Sigmoid colon (tissue), 7 donors: ENCODE data around the gene PRKAA2. TPM values are rescaled to one million over a fixed set of nuclear protein-coding genes. Genes with fewer than 3 reads are reported as not detected.

Experiments
- DNase-seq: peaks from one replicate; pipeline ENCODE4 v3.0.0-alpha.2; 2019
- H3K27ac ChIP-seq, 4 donors: fragments of 200-600 bp; sonication (generic); one replicate each; pipeline ENCODE4 v1.5.1; 2016 to 2019; ENCODE audit warnings: mild to moderate bottlenecking in 1 of 4
- H3K27me3 ChIP-seq, 3 donors: fragments of 200-600 bp; sonication (generic); one replicate each; pipeline ENCODE4 v1.5.1; 2019; ENCODE audit warnings: mild to moderate bottlenecking in 1 of 3
- H3K36me3 ChIP-seq, 4 donors: fragments of 200-600 bp; sonication (generic); one replicate each; pipeline ENCODE4 v1.5.1; 2016 to 2019
- H3K4me1 ChIP-seq, 4 donors: fragments of 200-600 bp; sonication (generic); one replicate each; pipeline ENCODE4 v1.5.1; 2017 to 2019
- H3K4me3 ChIP-seq, 4 donors: fragments of 200-600 bp; sonication (generic); one replicate each; pipeline ENCODE4 v1.5.1; 2017 to 2019; ENCODE audit warnings: mild to moderate bottlenecking in 2 of 4, moderate library complexity in 1 of 4
- H3K9me3 ChIP-seq, 4 donors: fragments of 200-600 bp in 3 of 4; sonication (generic) in 3 of 4; one replicate each; pipeline versions ENCODE4 v1.5.1 to v1.6.1; 2013 to 2019
- CTCF ChIP-seq, 4 experiments: fragments of 450-650 bp in 3 of 4; fragments of 200-600 bp in 1 of 4; IDR thresholded peaks; one replicate each; pipeline ENCODE4 v1.5.1; 2016 to 2019; ENCODE audit warnings: antibody characterized with exemption in 4 of 4, mild to moderate bottlenecking in 3 of 4, moderate library complexity in 2 of 4
- EP300 ChIP-seq, 4 donors: sonication (generic); formaldehyde crosslinking; IDR thresholded peaks; one replicate each; pipeline ENCODE4 v1.6.1; 2017; ENCODE audit warnings: antibody characterized with exemption in 4 of 4
- POLR2A ChIP-seq, 2 donors: fragments of 450-650 bp; IDR thresholded peaks; one replicate each; pipeline ENCODE4 v1.6.1; 2016; ENCODE audit warnings: antibody characterized with exemption in 2 of 2, mild to moderate bottlenecking in 2 of 2, moderate library complexity in 2 of 2
- POLR2AphosphoS5 ChIP-seq, 4 donors: sonication (generic); formaldehyde crosslinking; IDR thresholded peaks; one replicate each; pipeline ENCODE4 v1.6.1; 2017; ENCODE audit warnings: antibody characterized with exemption in 4 of 4
- WGBS, 2 donors: extraction: QIAGEN DNeasy Blood & Tissue Kit; methylation state at CpG; one replicate each; pipeline ENCODE4 v1.1.7; 2013; 5-methylcytosine and 5-hydroxymethylcytosine counted together
- intact Hi-C: fragments of 100-400 bp; cut with DNase I; formaldehyde crosslinking; loops from one replicate; pipeline ENCODE4 v1.15.1; 2023
- polyA plus RNA-seq, 3 donors: library from polyadenylated mRNA; stranded (reverse); fragments of 200-250 nt; gene quantifications; one replicate each; pipeline ENCODE4 v1.2.3, GENCODE V29; 2013
- total RNA-seq, 4 donors: library from RNA; depleted of rRNA; stranded (reverse); fragments of >200 nt; gene quantifications; one replicate each; pipeline ENCODE4 v1.1.0, GENCODE V29; 2016
- donor health status: healthy with polysubstance abuse.
- donor health status: Bipolar disorder and iron deficiency.
- donor health status: healthy.

Gene PRKAA2
- total and polyA plus RNA-seq, 7 donors = 0.23 to 30.8 (median 25.3) TPM

- Histone ChIP-seq H3K9me3 (no peaks in the 10 kb centered on the region), H3K4me1 (no peaks in the 10 kb centered on the region), H3K27me3 (no peaks in the 10 kb centered on the region), H3K27ac (no peak overlapping the region), H3K36me3 (no peaks in the 10 kb centered on the region), H3K4me3 (no peak overlapping the region)
- DNase-seq = no peak
- WGBS, 2 donors = 0 to 51% methylated on average over 1 of the region's 1 CpG
- TF ChIP-seq CTCF (IDR thresholded peaks at IDR 0.05) = no peak
- no peak for TF ChIP-seq POLR2AphosphoS5 (IDR thresholded peaks at IDR 0.05)
- no peak for TF ChIP-seq EP300 (IDR thresholded peaks at IDR 0.05)
- no peak for TF ChIP-seq POLR2A (IDR thresholded peaks at IDR 0.05)
- intact Hi-C loops = no loop called here
Measured at GRCh38 chr1:56672579-56672978, 27.5 kb downstream of the PRKAA2 start.

GRCh38 chr1:56675763-56676162 is 30.6 kb downstream of the PRKAA2 start:
- no peak for DNase-seq
- intact Hi-C loops = no loop called here
- H3K9me3 ChIP-seq = no peaks in the 10 kb centered on the region

GRCh38 chr1:56676571-56677035 is 31.5 kb downstream of the PRKAA2 start:
- H3K27ac ChIP-seq = no peak overlapping the region
- H3K4me1 ChIP-seq = no peaks in the 10 kb centered on the region
- H3K27me3 ChIP-seq = no peaks in the 10 kb centered on the region
- TF ChIP-seq POLR2AphosphoS5 (IDR thresholded peaks at IDR 0.05) = no peak
- no peak for TF ChIP-seq CTCF (IDR thresholded peaks at IDR 0.05)
- TF ChIP-seq POLR2A (IDR thresholded peaks at IDR 0.05) = no peak
- no peak for TF ChIP-seq EP300 (IDR thresholded peaks at IDR 0.05)
- H3K36me3 ChIP-seq = no peaks in the 10 kb centered on the region
- DNase-seq = no peak
- no peak overlapping the region for H3K4me3 ChIP-seq
- WGBS, 2 donors = 93 to 97% methylated on average over 2 of the region's 2 CpGs
- no peaks in the 10 kb centered on the region for H3K9me3 ChIP-seq
- intact Hi-C loops = no loop called here

More at GRCh38 chr1:56675763-56676162, 30.6 kb downstream of the PRKAA2 start:
- no peaks in the 10 kb centered on the region for H3K27me3 ChIP-seq
- H3K4me1 ChIP-seq = no peaks in the 10 kb centered on the region
- H3K4me3 ChIP-seq = no peak overlapping the region
- H3K36me3 ChIP-seq = no peaks in the 10 kb centered on the region
- no peak overlapping the region for H3K27ac ChIP-seq
- TF ChIP-seq POLR2A (IDR thresholded peaks at IDR 0.05) (no peak), POLR2AphosphoS5 (IDR thresholded peaks at IDR 0.05) (no peak), CTCF (IDR thresholded peaks at IDR 0.05) (no peak), EP300 (IDR thresholded peaks at IDR 0.05) (no peak)

GRCh38 chr1:56683569-56683968 is 38.5 kb downstream of the PRKAA2 start:
- Histone ChIP-seq H3K4me1 (peaks cover 0 to 4% (median 1%) of the 10 kb centered on the region in 4 donors), H3K9me3 (no peaks in the 10 kb centered on the region), H3K4me3 (no peak overlapping the region), H3K27ac (no peak overlapping the region), H3K27me3 (no peaks in the 10 kb centered on the region), H3K36me3 (no peaks in the 10 kb centered on the region)
- TF ChIP-seq POLR2A (IDR thresholded peaks at IDR 0.05) (no peak), POLR2AphosphoS5 (IDR thresholded peaks at IDR 0.05) (no peak), CTCF (IDR thresholded peaks at IDR 0.05) (no peak), EP300 (IDR thresholded peaks at IDR 0.05) (no peak)
- intact Hi-C loops = no loop called here
- DNase-seq = no peak

- DNase-seq = no peak
- Histone ChIP-seq H3K27me3 (no peaks in the 10 kb centered on the region), H3K27ac (no peak overlapping the region), H3K4me1 (peaks cover 0 to 6% (median 2%) of the 10 kb centered on the region in 4 donors), H3K9me3 (no peaks in the 10 kb centered on the region), H3K4me3 (no peak overlapping the region), H3K36me3 (no peaks in the 10 kb centered on the region)
- TF ChIP-seq CTCF (IDR thresholded peaks at IDR 0.05) (no peak), POLR2AphosphoS5 (IDR thresholded peaks at IDR 0.05) (no peak), EP300 (IDR thresholded peaks at IDR 0.05) (no peak), POLR2A (IDR thresholded peaks at IDR 0.05) (no peak)
- WGBS, 2 donors = 90 to 94% methylated on average over 2 of the region's 2 CpGs
- intact Hi-C loops = no loop called here
Measured at GRCh38 chr1:56686169-56686568, 41.1 kb downstream of the PRKAA2 start.
